Sciatic nerve (tissue), 2 donors: ENCODE data around the gene PBLD. TPM values are rescaled to one million over a fixed set of nuclear protein-coding genes. Genes with fewer than 3 reads are reported as not detected.
"Not testable (repeated sequence)": the region's sequence is repeated elsewhere in the genome, so short reads cannot be mapped to it uniquely, and the experiment has no call there.

ENCODE experiments used
- ATAC-seq: fragments of 200-7000 bp; cut with Tn5 transposase; one replicate; pipeline ENCODE4 v1.9.1; 2020; ENCODE audit warnings: mild to moderate bottlenecking, moderate library complexity
- DNase-seq: peaks from one replicate; pipeline ENCODE4 v3.0.0-alpha.2; 2020; ENCODE audit warnings: low spot score
- intact Hi-C: fragments of 100-400 bp; cut with DNase I; formaldehyde crosslinking; loops from one replicate; pipeline ENCODE4 v1.14.2; 2022
- total RNA-seq: library from RNA; stranded (reverse); fragmentation: NEBNext Ultra II Directional; extraction: Animal tissue kit (Norgen Biotek cat#: 25700); gene quantifications from one replicate; pipeline ENCODE4 v1.2.1, GENCODE V29; 2021
- donor health status: DM: no; HTN: no; CAD: no.
- donor health status: DM: no; HTN: no; CAD: no.

Gene PBLD
- total RNA-seq, 1 donor from 2014 or later = 4.7 TPM

- intact Hi-C loops = no loop called here
- no peak for DNase-seq
- no peak for ATAC-seq
Measured at GRCh38 chr10:68333058-68333395, 299 bp upstream of the PBLD start.

- DNase-seq = peak; percentile 99
- intact Hi-C loops = no loop called here
- ATAC-seq = peak; percentile 94
Measured at GRCh38 chr10:68331455-68332258, 1.1 kb downstream of the PBLD start, which contains the start of gene HNRNPH3. HNRNPH3 (plus strand) TSS chr10:68332064; CDS start chr10:68337222, 5,158 bp downstream.

- DNase-seq (peak; percentile 59), ATAC-seq (peak; percentile 1)
- intact Hi-C loops = no loop called here
Measured at GRCh38 chr10:68330852-68331454, 1.8 kb downstream of the PBLD start.

DNA sequence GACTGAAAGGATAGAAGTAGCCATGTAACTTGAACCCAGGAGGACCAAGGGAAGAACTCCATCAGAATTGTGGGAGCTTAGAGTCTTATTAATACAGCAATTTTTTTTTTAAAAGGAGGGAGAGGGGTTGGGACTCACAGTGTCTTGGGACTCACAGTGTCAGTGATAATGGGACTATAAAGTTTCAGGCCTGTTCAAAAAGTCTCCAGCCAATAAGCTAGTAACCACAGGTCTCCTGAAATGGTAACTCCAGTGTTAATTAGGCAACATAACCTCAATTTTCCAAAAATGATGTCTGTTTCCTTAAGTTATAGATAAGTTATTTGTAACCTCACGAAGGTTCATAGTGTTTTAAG is 3.2 kb downstream of the PBLD start:
- no peak for ATAC-seq
- intact Hi-C loops = no loop called here
- DNase-seq = no peak

DNA sequence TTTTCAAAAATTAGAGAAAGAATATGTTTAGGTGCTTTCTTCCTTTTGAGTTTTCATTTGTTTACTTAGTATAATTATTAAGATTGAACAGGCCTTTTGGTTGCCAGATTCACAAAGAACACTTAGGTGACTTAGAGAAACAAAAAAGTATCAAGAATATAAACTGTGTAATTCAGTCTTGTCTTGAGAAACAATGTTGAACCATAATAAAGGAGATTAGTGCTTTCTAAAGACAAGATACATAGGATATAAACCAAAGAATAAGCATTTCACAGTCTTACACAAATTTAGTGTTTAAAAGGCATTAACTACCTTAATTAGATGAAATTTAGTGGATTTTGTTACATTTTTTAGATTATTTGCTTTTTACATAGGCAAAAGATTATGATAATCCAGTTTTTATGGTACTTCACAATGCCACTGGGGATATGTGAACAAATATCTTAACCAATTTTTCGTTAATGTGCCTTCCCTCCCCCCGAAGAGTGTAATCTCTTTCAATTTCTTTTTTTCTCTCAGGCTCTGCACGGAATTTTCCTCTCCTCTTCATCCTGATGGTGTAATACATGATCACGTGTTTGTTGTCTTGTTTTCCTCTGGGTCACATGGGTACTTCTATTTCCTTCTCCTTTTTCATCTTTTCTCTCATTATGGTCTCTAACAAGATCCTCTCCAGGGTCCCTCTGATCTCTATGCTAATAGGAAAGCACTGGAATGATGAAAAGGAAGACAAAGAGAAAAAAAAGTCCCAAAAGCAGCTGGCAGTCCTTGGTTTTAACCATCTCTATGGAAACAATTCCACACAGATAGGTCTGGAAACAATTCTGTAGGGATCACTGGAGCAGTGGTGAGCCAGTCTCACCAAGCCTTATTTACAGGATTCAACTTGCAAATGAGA is 4.6 kb downstream of the PBLD start:
- ATAC-seq (peak; percentile 28), DNase-seq (no peak)
- intact Hi-C loops = no loop called here

GRCh38 chr10:68324396-68324795 is 8.3 kb downstream of the PBLD start:
- DNase-seq, ATAC-seq, intact Hi-C loops: not testable (repeated sequence)

GRCh38 chr10:68318331-68319059 is 14.2 kb downstream of the PBLD start:
- ATAC-seq (no peak), DNase-seq (no peak)
- intact Hi-C loops = no loop called here

DNA sequence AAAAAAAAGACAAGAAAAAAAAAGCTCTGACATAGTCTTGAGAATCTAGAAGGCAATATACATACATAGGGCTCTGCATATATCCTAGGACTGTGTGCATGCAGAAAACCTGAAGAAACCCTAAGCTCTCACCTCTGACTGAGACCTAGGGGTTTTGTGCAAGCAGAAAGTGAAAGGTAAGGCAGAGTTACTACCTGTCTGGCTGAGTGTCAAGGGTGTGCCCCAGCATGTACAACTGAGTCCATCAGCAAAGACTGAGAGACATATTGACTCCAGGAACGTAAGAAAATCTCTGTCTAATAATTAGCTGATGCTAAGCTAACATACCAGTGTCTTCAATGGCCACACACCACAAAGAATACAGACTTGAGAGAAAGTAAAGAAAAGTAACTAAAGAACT is 17.1 kb downstream of the PBLD start:
- ATAC-seq (no peak), DNase-seq (no peak)
- intact Hi-C loops = no loop called here

DNA sequence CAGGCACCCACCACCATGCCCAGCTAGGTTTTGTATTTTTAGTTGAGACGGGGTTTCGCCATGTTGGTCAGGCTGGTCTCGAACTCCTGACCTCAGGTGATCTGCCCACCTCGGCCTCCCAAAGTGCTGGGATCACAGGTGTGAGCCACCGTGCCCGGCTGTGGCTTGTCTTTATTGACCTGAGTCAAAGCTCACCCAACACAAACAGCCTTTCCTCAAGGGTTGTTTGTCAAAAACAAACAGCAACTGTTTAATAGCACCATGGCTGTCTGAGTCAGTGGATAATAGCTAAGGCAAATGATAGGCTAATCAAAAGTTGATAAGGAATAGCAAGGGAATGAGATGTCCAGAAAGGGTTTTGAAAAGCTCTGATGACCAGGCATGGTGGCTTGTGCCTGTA is 17.8 kb downstream of the PBLD start:
- DNase-seq, ATAC-seq, intact Hi-C loops: not testable (repeated sequence)

DNA sequence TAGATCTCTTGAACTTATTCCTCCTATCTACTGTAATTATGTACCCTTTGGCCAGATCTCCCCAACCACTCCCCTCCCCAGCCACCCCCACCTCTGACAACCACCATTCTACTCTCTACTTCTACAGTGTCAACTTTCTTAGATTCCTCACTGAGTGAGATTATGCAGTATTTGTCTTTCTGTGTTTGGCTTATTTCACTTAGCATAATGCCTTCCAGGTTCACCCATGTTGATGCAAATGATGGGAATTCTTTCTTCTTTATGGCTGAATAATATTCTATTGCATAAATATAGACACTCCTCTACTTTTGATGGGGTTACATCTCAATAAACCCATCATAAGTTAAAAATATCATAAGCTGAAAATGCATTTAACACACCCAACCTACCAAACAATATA is 22.2 kb downstream of the PBLD start:
- ATAC-seq = no peak
- DNase-seq = no peak
- intact Hi-C loops = no loop called here

DNA sequence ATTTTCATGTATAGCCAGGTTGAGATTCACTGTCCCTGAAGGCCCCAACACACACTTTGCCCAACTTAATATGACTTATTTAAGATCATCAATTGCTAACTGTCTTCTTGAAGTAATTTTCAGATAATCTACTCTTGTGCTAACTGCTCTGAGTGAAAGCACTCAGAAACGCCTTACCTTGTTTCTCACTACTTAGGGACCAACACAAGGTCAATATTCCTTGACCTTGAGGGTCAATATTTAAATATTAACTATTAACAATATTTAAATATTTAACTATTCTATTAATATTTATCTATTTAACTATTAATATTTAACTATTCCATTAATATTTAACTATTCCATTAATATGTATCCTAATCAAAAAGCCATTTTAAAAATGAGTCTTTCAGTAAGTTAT is 26.9 kb downstream of the PBLD start:
- ATAC-seq (no peak), DNase-seq (no peak)
- intact Hi-C loops = no loop called here

DNA sequence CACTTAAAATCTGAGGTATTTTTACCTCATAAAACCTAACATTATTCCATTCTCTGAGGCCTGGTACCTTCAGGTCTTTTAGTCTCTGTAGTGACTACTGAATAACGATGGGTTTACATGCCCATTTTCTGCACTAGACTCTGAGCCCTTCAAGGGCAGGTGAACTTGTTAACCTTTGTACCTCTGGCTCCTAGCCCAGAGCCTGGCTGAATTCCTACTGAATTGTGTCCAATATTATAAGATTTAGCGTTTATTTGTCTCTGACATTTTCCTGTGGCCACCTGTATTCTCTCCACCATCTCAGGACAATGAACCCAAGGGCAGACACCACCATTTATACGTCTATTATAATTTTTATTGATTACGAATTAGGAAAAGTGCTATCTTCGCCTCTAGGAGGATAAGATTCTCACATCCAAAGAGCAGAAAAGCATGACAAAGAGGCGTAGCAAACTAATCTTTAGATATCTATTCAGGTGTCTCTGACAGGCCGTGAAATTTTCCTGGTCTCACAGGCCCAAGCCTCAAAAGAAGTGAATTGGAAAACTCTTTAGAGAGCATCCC is 28.8 kb downstream of the PBLD start:
- DNase-seq (no peak), ATAC-seq (no peak)
- intact Hi-C loops = no loop called here

DNA sequence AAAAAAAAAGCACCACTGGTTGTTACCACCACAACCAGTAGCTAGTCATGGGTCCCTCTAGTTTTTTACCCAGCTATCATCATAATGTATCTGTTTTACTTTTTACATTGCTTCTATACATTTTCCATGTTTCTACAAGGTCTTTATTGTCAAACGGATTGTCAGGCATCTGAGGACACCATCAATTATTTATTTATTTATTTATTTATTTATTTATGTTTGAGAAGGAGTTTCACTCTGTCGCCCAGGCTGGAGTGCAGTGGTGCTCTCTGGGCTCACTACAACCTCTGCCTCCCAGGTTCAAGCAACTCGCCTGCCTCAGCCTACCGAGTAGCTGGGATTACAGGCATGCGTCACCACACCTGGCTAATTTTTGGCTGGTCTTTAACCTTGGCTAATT is 29.9 kb downstream of the PBLD start:
- ATAC-seq = no peak
- intact Hi-C loops = no loop called here
- DNase-seq = no peak

DNA sequence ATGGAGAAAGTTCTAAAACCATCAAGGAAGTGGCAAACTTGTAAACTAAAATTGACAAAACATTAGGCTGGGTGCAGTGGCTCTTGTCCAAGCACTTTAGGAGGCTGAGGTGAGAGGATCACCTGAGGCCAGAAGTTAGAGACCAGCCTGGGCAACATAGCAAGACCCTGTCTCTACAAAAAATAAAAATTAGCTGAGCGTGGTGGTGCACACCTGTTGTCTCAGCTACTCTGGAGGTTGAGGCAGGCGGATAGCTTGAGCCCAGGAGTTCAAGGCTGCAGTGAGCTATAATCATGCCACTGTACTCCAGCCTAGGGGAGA is 30.3 kb downstream of the PBLD start:
- no peak for DNase-seq
- intact Hi-C loops = no loop called here

DNA sequence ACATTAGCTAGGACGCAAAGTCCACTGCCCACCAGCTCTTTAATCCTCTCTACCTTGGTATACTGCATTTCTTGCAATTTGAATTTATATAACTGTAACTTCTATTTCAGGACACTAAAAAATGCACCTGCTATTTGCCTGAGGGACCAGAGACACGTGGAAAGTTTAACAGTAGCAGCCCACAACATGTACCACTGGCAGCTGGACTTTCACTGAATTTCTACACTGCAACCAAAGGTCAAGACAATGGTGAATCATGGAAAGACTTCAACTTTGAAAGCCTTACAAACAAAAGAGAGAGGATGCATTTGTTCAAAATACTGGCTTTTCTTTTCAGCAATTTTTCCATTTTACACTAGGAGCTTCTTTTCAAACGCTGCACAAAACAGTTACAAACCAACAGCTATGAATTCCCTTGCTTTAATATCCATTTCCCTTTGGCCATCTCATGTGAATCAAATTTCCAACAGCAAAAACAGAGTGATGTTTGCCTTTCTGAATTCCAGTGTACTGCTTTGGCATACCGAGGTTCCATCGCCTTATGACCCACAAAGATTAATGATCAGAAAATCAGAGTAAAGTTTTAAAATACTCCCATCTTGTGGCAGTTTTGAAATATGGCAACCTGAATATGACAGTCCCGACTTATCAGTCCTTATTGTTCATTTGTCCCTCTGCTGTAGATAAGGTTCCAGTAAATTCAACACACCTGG is 30.8 kb downstream of the PBLD start:
- ATAC-seq (peak; percentile 90), DNase-seq (no peak)
- intact Hi-C loops = no loop called here

More for the DNA sequence above, 30.3 kb downstream of the PBLD start:
- ATAC-seq = peak; percentile 28

- no peak for DNase-seq
- ATAC-seq = no peak
- intact Hi-C loops = no loop called here
Measured at GRCh38 chr10:68301301-68301700, 31.4 kb downstream of the PBLD start.

GRCh38 chr10:68296843-68297663 is 35.7 kb downstream of the PBLD start:
- ATAC-seq (peak; percentile 45), DNase-seq (no peak)
- intact Hi-C loops = no loop called here

- DNase-seq (no peak), ATAC-seq (no peak)
- intact Hi-C loops = no loop called here
Measured at GRCh38 chr10:68290736-68291135, 42.0 kb downstream of the PBLD start.
